ENCODE results near the gene FRMD3.

DNA sequence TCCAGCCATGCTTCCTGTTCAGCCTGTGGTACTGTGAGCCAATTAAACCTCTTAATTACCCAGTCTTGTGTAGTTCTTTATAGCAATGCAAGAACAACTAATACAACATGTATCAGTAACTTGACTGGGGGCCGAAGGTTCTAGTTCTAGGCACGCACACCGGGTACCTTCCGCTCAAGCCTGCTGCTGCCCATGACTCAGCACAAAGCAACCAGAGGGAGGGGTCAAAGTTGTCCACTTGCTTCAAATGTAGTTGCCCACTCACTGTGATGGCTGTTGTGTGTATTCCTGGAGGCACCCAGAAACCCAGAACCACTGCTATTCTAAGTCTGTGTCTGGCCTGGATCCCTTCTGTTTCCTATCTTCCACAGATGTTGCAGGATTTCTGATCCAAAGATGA, 222.6 kb downstream of the FRMD3 start:
- TF ChIP-seq, protein P1, sequence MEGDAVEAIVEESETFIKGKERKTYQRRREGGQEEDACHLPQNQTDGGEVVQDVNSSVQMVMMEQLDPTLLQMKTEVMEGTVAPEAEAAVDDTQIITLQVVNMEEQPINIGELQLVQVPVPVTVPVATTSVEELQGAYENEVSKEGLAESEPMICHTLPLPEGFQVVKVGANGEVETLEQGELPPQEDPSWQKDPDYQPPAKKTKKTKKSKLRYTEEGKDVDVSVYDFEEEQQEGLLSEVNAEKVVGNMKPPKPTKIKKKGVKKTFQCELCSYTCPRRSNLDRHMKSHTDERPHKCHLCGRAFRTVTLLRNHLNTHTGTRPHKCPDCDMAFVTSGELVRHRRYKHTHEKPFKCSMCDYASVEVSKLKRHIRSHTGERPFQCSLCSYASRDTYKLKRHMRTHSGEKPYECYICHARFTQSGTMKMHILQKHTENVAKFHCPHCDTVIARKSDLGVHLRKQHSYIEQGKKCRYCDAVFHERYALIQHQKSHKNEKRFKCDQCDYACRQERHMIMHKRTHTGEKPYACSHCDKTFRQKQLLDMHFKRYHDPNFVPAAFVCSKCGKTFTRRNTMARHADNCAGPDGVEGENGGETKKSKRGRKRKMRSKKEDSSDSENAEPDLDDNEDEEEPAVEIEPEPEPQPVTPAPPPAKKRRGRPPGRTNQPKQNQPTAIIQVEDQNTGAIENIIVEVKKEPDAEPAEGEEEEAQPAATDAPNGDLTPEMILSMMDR (IDR thresholded peaks at IDR 0.05), result no peak
- TF ChIP-seq EZH2 (IDR thresholded peaks at IDR 0.05) (no peak), EZH2phosphoT487 (IDR thresholded peaks at IDR 0.05) (no peak)
